Parathyroid adenoma (tissue), 2 donors: Measurements from ENCODE around the gene AFF1.

Source experiments
- H2AFZ ChIP-seq: fragments of 300-600 bp; sonication (generic); one replicate; pipeline ENCODE4 v1.7.0; 2017; ENCODE audit warnings: antibody characterized with exemption, mild to moderate bottlenecking
- H3K27ac ChIP-seq: fragments of 300-600 bp; sonication (generic); one replicate; pipeline ENCODE4 v1.7.0; 2017
- H3K27me3 ChIP-seq: fragments of 300-600 bp; sonication (generic); one replicate; pipeline ENCODE4 v1.7.0; 2017; ENCODE audit warnings: low read length; ENCODE audit not compliant: control insufficient read depth, insufficient read depth
- H3K36me3 ChIP-seq: fragments of 300-600 bp; sonication (generic); one replicate; pipeline ENCODE4 v1.7.0; 2017; ENCODE audit warnings: low read length; ENCODE audit not compliant: control insufficient read depth, insufficient read depth
- H3K4me1 ChIP-seq: fragments of 300-600 bp; sonication (generic); one replicate; pipeline ENCODE4 v1.7.0; 2017; ENCODE audit warnings: control low read depth
- H3K4me2 ChIP-seq: fragments of 300-600 bp; sonication (generic); one replicate; pipeline ENCODE4 v1.7.0; 2017; ENCODE audit warnings: low read length
- H3K4me3 ChIP-seq: fragments of 300-600 bp; sonication (generic); one replicate; pipeline ENCODE4 v1.7.0; 2017; ENCODE audit warnings: low read depth, low read length
- H3K79me2 ChIP-seq: fragments of 300-600 bp; sonication (generic); one replicate; pipeline ENCODE4 v1.7.0; 2017; ENCODE audit warnings: control low read depth
- H3K9ac ChIP-seq: fragments of 300-600 bp; sonication (generic); one replicate; pipeline ENCODE4 v1.7.0; 2017; ENCODE audit warnings: mild to moderate bottlenecking
- H3K9me3 ChIP-seq: fragments of 300-600 bp; sonication (generic); one replicate; pipeline ENCODE4 v1.7.0; 2017; ENCODE audit warnings: low read length; ENCODE audit not compliant: control insufficient read depth
- TF ChIP-seq, protein P1 (sequence below): fragments of 300-600 bp; sonication (generic); IDR thresholded peaks from one replicate; pipeline ENCODE4 v1.7.0; 2017; ENCODE audit warnings: antibody characterized with exemption, mild to moderate bottlenecking
- donor health status: primary hyperparathyroidism.

Gene AFF1

DNA sequence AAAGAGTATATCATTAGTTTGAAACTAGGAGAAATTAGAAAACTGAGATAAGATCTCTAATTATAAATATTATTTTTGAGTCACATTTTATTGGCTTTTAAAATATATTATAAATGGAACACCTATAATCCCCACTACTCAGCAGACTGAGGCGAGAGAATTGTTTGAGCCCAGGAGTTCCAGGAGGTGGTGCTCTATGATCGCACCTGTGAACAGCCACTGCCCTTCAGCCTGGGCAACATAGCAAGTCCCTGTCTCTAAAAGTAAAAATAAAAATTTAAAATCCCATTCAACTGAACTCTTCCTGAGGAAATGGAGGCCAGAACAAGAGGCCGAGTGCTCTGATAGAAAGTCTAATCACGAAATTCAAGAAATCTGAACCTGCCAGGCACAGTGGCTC, 36.2 kb upstream of the AFF1 start:
- Histone ChIP-seq H3K79me2 (no peaks in the 10 kb centered on the region), H3K4me2 (no peak overlapping the region), H3K27ac (no peak overlapping the region), H3K27me3 (no peaks in the 10 kb centered on the region), H3K4me3 (no peak overlapping the region), H3K4me1 (no peaks in the 10 kb centered on the region), H3K36me3 (no peaks in the 10 kb centered on the region), H2AFZ (no peak overlapping the region), H3K9ac (no peak overlapping the region), H3K9me3 (no peaks in the 10 kb centered on the region)
- TF ChIP-seq, protein P1, sequence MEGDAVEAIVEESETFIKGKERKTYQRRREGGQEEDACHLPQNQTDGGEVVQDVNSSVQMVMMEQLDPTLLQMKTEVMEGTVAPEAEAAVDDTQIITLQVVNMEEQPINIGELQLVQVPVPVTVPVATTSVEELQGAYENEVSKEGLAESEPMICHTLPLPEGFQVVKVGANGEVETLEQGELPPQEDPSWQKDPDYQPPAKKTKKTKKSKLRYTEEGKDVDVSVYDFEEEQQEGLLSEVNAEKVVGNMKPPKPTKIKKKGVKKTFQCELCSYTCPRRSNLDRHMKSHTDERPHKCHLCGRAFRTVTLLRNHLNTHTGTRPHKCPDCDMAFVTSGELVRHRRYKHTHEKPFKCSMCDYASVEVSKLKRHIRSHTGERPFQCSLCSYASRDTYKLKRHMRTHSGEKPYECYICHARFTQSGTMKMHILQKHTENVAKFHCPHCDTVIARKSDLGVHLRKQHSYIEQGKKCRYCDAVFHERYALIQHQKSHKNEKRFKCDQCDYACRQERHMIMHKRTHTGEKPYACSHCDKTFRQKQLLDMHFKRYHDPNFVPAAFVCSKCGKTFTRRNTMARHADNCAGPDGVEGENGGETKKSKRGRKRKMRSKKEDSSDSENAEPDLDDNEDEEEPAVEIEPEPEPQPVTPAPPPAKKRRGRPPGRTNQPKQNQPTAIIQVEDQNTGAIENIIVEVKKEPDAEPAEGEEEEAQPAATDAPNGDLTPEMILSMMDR, result no peak

DNA sequence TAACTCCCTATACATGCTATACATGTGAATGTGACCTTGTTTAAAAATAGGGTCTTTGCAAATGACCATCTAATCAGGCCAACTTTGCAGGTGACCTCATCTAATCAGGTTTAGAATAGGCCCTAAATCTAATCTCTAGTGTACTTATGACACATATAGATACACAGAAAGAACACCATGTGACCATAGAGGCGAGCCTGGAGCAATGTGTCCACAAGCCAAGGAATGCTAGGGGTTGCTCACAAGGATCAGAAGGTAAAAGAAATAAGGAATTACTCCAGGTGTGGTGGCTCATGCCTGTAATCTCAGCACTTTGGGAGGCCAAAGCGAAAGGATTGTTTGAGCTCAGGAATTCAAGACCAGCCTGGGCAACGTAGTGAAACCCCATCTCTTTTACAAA, 32.9 kb upstream of the AFF1 start:
- TF ChIP-seq, protein P1, result no peak
- Histone ChIP-seq H3K4me2 (no peak overlapping the region), H3K27me3 (no peaks in the 10 kb centered on the region), H3K36me3 (no peaks in the 10 kb centered on the region), H3K4me3 (no peak overlapping the region), H3K9ac (no peak overlapping the region), H3K4me1 (no peaks in the 10 kb centered on the region), H3K9me3 (no peaks in the 10 kb centered on the region), H2AFZ (no peak overlapping the region), H3K27ac (no peak overlapping the region), H3K79me2 (no peaks in the 10 kb centered on the region)

DNA sequence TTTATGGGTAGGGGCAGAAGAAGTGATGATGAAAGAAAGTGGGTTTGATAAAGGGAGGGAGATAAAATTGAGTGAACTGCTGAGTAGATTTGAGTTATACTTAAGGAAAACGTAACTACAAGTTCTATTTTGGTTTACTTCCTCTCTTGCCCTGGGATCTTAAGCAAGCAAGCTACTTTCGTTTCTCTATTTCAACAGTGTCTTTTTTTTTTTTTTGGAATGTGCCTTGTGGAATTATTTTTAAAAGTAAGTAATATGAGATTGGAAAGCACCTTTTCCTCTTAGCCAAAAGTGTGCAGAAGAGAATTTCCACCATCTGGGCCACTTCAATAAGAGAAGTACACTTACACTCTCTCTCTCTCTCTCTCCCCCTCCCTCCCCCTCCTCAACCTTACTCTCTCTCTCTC, 26.6 kb upstream of the AFF1 start:
- no peak overlapping the region for H3K27ac ChIP-seq
- H3K9me3 ChIP-seq, result no peaks in the 10 kb centered on the region
- TF ChIP-seq, protein P1, result no peak
- no peaks in the 10 kb centered on the region for H3K79me2 ChIP-seq
- H3K4me1 ChIP-seq, result no peaks in the 10 kb centered on the region
- H3K36me3 ChIP-seq, result no peaks in the 10 kb centered on the region
- H3K27me3 ChIP-seq, result no peaks in the 10 kb centered on the region
- no peak overlapping the region for H3K4me3 ChIP-seq
- H2AFZ ChIP-seq, result no peak overlapping the region
- no peak overlapping the region for H3K4me2 ChIP-seq
- H3K9ac ChIP-seq, result no peak overlapping the region

DNA sequence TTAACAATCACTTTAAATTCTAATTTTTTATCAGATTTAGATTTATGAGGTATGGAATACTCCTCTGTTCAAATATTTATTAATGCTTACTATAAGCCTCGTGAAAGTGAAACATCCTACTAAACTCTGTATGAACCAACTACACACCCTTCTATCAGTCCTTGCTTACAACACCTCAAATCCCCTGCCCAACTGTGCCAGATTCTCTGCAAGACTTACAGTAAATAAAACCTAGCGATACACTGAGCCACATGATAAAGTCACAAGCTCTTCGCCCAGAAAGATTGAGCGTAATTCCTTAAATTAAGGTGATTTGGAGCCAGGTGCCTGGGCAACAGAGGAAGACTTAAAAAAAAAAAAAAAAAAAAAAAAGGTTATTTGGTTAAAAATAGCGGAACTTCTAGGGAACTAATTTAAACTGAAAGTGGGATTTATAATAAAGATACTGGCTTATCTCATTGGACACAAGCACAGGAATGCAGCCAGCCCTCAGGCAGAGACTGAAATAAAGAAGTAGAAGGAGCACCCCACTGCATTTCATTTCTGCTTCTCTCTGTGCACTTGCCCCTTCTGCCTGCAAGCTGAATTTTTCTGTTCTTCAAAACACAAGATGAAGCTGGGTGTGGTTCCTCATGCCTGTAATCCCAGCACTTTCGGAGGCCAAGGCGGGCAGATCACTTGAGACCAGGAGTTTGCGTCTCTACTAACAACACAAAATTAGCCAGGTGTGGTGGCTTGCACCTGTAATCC, 25.1 kb upstream of the AFF1 start:
- no peaks in the 10 kb centered on the region for H3K4me1 ChIP-seq
- TF ChIP-seq, protein P1, result no peak
- H3K9ac ChIP-seq, result no peak overlapping the region

DNA sequence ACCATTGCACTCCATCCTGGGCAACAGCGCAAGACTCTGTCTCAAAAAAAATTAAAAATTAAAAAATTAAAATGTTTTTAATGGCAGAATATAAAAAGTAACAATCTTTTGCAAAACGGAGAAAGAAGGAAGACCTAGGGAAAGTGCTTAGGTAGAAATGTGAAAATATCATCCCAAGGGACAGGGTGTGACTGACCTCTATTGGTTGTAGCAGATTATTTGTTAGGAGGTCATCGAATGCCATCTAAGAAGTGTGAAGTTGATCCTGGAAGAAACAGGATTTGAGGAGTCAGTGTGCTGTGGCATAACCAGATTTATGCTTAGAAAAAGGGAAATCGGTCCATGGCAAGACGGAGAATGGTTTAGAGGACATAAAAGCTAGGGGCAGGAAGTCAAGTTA, 24.4 kb upstream of the AFF1 start:
- H3K79me2 ChIP-seq, result no peaks in the 10 kb centered on the region
- no peaks in the 10 kb centered on the region for H3K27me3 ChIP-seq
- no peaks in the 10 kb centered on the region for H3K9me3 ChIP-seq
- H3K36me3 ChIP-seq, result no peaks in the 10 kb centered on the region
- no peak overlapping the region for H3K4me3 ChIP-seq
- H3K9ac ChIP-seq, result no peak overlapping the region
- H3K4me2 ChIP-seq, result no peak overlapping the region
- TF ChIP-seq, protein P1, result no peak
- H2AFZ ChIP-seq, result no peak overlapping the region
- H3K27ac ChIP-seq, result no peak overlapping the region
- no peaks in the 10 kb centered on the region for H3K4me1 ChIP-seq

More for the DNA sequence above, 25.1 kb upstream of the AFF1 start:
- Histone ChIP-seq H3K27me3 (no peaks in the 10 kb centered on the region), H3K9me3 (no peaks in the 10 kb centered on the region), H3K79me2 (no peaks in the 10 kb centered on the region), H3K27ac (no peak overlapping the region), H3K4me3 (no peak overlapping the region), H3K4me2 (no peak overlapping the region), H2AFZ (no peak overlapping the region), H3K36me3 (no peaks in the 10 kb centered on the region)
